ENCODE measurements around the gene LUZP2.

The LUZP2 gene

GRCh38 chr11:24679821-24680351 is 183.0 kb downstream of the LUZP2 start:
- H3K27me3 ChIP-seq (replicated peaks; ENCODE audit: control insufficient read depth, insufficient read depth, low read length) = no peaks in the 10 kb centered on the region
- H3K4me3 ChIP-seq (replicated peaks; ENCODE audit: low read depth, low read length) = no peak overlapping the region
- no peaks in the 10 kb centered on the region for H3K36me3 ChIP-seq (ENCODE audit: control insufficient read depth, insufficient read depth, low read length)
- no peak for DNase-seq (ENCODE audit: extremely low read depth, insufficient read length)
- TF ChIP-seq CTCF (IDR thresholded peaks at IDR 0.05; ENCODE audit: insufficient read depth, low read length, poor library complexity, severe bottlenecking) = no peak

- H3K36me3 ChIP-seq (ENCODE audit: control insufficient read depth, insufficient read depth, low read length) = no peaks in the 10 kb centered on the region
- no peak for DNase-seq (ENCODE audit: extremely low read depth, insufficient read length)
- H3K27me3 ChIP-seq (replicated peaks; ENCODE audit: control insufficient read depth, insufficient read depth, low read length) = no peaks in the 10 kb centered on the region
- H3K4me3 ChIP-seq (replicated peaks; ENCODE audit: low read depth, low read length) = no peak overlapping the region
- TF ChIP-seq CTCF (IDR thresholded peaks at IDR 0.05; ENCODE audit: insufficient read depth, low read length, poor library complexity, severe bottlenecking) = no peak
Measured at GRCh38 chr11:24683583-24683982, 186.7 kb downstream of the LUZP2 start.

- no peak for DNase-seq (ENCODE audit: extremely low read depth, insufficient read length)
- no peaks in the 10 kb centered on the region for H3K27me3 ChIP-seq (replicated peaks; ENCODE audit: control insufficient read depth, insufficient read depth, low read length)
- TF ChIP-seq CTCF (IDR thresholded peaks at IDR 0.05; ENCODE audit: insufficient read depth, low read length, poor library complexity, severe bottlenecking) = no peak
Measured at GRCh38 chr11:24685821-24686220, 189.0 kb downstream of the LUZP2 start.

GRCh38 chr11:24687531-24688147 is 190.8 kb downstream of the LUZP2 start:
- no peak for DNase-seq (ENCODE audit: extremely low read depth, insufficient read length)
- H3K27me3 ChIP-seq (replicated peaks; ENCODE audit: control insufficient read depth, insufficient read depth, low read length) = no peaks in the 10 kb centered on the region
- no peaks in the 10 kb centered on the region for H3K36me3 ChIP-seq (ENCODE audit: control insufficient read depth, insufficient read depth, low read length)
- TF ChIP-seq CTCF (IDR thresholded peaks at IDR 0.05; ENCODE audit: insufficient read depth, low read length, poor library complexity, severe bottlenecking) = no peak
- no peak overlapping the region for H3K4me3 ChIP-seq (replicated peaks; ENCODE audit: low read depth, low read length)

More at GRCh38 chr11:24685821-24686220, 189.0 kb downstream of the LUZP2 start:
- H3K36me3 ChIP-seq (ENCODE audit: control insufficient read depth, insufficient read depth, low read length) = no peaks in the 10 kb centered on the region
- no peak overlapping the region for H3K4me3 ChIP-seq (replicated peaks; ENCODE audit: low read depth, low read length)

- no peaks in the 10 kb centered on the region for H3K27me3 ChIP-seq (replicated peaks; ENCODE audit: control insufficient read depth, insufficient read depth, low read length)
- DNase-seq (ENCODE audit: extremely low read depth, insufficient read length) = no peak
- no peak overlapping the region for H3K4me3 ChIP-seq (replicated peaks; ENCODE audit: low read depth, low read length)
- no peak for TF ChIP-seq CTCF (IDR thresholded peaks at IDR 0.05; ENCODE audit: insufficient read depth, low read length, poor library complexity, severe bottlenecking)
- H3K36me3 ChIP-seq (ENCODE audit: control insufficient read depth, insufficient read depth, low read length) = no peaks in the 10 kb centered on the region
Measured at GRCh38 chr11:24688981-24689380, 192.1 kb downstream of the LUZP2 start.
